Nephron (organoid): ENCODE data around the gene TDRD10.
A peak's percentile ranks its signal among the peaks of the same experiment; 100 is the strongest.

Source experiments
- H3K27ac Mint-ChIP-seq, 3 experiments: 2 replicates each; pipeline ENCODE4 v1.8.0; 2020; ENCODE audit warnings: mixed read lengths in 3 of 3, mild to moderate bottlenecking in 2 of 3, moderate library complexity in 1 of 3
- H3K27me3 Mint-ChIP-seq: 2 replicates; pipeline ENCODE4 v1.8.0; 2021; ENCODE audit warnings: low read depth, mild to moderate bottlenecking, moderate library complexity, mixed read lengths
- H3K36me3 Mint-ChIP-seq: 2 replicates; pipeline ENCODE4 v1.8.0; 2020; ENCODE audit warnings: low read depth, mixed read lengths
- H3K4me1 Mint-ChIP-seq: 2 replicates; pipeline ENCODE4 v1.8.0; 2020; ENCODE audit warnings: mixed read lengths
- H3K4me3 Mint-ChIP-seq, 3 experiments: 2 replicates each; pipeline ENCODE4 v1.8.0; 2020; ENCODE audit warnings: mild to moderate bottlenecking in 3 of 3, mixed read lengths in 3 of 3, moderate library complexity in 2 of 3
- H3K9me3 Mint-ChIP-seq: 2 replicates; pipeline ENCODE4 v1.8.0; 2020; ENCODE audit warnings: mixed read lengths
- CTCF ChIP-seq, 3 experiments: fragments of 200-600 bp; sonication (generic); IDR thresholded peaks; one replicate each; pipeline ENCODE4 v1.5.0; 2021; ENCODE audit warnings: antibody characterized with exemption in 3 of 3; ENCODE audit not compliant: unreplicated experiment in 3 of 3

Gene TDRD10

DNA sequence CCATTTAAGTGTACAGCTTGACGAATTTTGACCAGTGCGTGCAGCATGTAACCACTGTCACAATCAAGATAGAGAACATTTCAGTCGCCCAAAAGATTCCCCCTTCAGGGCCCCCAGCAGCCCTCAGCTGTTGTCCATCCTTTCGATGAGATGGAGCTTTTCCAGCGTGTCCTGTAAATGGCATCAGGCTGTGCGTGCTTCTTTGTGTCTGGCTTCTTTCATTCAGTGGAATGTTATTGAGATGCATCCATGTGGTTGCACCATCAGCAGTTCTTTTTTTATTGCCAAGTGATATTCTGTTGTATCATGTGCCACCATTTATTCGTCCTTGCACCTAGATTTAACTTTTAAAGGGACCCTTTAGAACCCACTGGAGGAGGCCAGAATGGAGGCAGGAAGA lies 34.6 kb downstream of the TDRD10 start:
- H3K36me3 Mint-ChIP-seq = no peaks in the 10 kb centered on the region
- no peak overlapping the region for H3K27ac Mint-ChIP-seq
- no peaks in the 10 kb centered on the region for H3K4me1 Mint-ChIP-seq
- peaks cover 4% of the 10 kb centered on the region for H3K9me3 Mint-ChIP-seq
- H3K4me3 Mint-ChIP-seq = no peak overlapping the region
- peaks cover 46% of the 10 kb centered on the region for H3K27me3 Mint-ChIP-seq
- TF ChIP-seq CTCF (IDR thresholded peaks at IDR 0.05; ENCODE audit: unreplicated experiment in 3 of 3) = no peak

DNA sequence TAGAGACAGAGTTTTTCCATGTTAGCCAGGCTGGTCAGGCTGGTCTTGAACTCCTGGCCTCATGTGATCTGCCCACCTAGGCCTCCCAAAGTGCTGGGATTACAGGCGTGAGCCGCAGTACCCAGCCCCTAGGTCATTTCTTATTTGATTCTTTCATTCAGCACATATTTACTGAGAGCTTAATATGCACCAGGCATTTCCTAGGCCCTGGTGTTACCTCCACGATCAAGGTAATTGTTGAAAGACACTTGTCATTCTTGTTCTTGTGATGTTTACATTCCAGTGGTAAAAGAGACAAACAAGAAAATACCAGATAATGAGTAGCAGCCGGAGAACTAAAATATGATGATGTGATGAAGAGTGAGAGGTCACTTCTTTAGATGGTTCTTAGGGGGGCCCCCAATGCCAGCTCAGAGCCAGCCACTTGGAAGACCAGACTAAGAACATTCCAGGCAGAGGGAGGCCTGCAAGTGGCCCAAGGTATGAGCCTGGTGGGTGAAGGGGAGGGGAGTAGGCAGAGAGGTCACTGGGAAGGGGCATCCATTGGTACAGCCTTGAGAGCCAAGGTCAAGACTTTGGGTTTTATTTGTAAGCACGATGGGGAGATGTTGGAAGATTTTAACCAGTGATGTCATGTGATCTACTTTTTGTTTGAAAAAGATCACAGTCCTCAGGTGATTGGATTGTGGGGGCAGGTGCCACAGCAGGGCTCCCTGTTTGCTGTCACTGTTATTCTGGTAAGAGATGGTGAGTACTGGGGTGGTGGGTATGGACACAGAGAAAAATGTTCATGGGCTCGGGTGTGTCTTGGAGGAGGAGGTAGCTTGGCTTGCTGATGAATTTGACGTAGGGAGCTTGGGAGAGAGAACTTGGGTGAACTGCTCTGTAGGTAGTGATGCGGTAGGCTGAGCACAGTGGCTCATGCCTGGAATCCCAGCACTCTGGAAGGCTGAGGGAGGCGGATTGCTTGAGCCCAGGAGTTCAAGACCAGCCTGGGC lies 37.8 kb downstream of the TDRD10 start:
- TF ChIP-seq CTCF (IDR thresholded peaks at IDR 0.05; ENCODE audit: unreplicated experiment in 3 of 3) = no peak
- Mint-ChIP-seq H3K4me1 (no peaks in the 10 kb centered on the region), H3K4me3 (no peak overlapping the region), H3K9me3 (peaks cover 4% of the 10 kb centered on the region), H3K36me3 (no peaks in the 10 kb centered on the region), H3K27me3 (peaks cover 48% of the 10 kb centered on the region), H3K27ac (no peak overlapping the region)

GRCh38 chr1:154541231-154541630 lies 39.2 kb downstream of the TDRD10 start:
- Mint-ChIP-seq H3K4me3 (no peak overlapping the region), H3K27ac (no peak overlapping the region), H3K36me3 (no peaks in the 10 kb centered on the region), H3K4me1 (no peaks in the 10 kb centered on the region), H3K9me3 (no peaks in the 10 kb centered on the region), H3K27me3 (peaks cover 41% of the 10 kb centered on the region)
- TF ChIP-seq CTCF (IDR thresholded peaks at IDR 0.05; ENCODE audit: unreplicated experiment in 3 of 3) = no peak

DNA sequence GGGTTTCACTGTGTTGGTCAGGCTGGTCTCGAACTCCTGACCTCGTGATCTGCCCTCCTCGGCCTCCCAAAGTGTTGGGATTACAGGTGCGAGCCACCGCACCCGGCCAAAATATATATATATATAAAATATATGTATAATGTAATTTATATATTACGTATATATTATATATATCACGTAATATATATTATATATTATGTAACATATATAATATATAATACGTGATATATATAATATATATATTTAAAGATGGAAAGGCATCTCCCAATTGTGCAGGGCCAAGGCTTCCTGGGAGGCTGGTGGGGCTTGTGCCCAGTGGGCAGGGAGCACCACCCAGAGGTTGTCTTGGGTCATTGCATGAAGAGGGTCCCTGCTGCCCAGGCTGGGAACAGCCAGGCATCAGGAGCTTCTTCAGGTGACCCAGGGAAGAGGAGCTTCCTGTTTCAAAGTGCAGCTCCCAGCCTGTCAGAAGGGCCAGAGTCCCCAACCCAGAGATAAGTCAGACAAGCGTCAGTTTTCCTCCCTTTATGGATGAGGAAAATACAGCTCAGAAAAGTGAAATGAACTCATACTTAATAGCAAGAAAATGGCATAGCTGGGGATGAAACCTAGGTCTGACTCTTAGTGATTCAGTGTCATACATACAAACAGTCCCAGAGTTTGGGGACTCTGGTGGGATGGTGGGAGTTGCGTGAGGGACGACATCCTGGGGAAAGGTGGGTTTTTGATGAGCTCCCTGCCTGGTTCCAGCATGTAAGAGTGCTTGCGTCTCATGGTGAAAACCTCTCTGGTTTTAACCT lies 44.4 kb downstream of the TDRD10 start:
- Mint-ChIP-seq H3K27me3 (peaks cover 14% of the 10 kb centered on the region), H3K4me1 (peaks cover 10% of the 10 kb centered on the region), H3K36me3 (peaks cover 27% of the 10 kb centered on the region), H3K27ac (peak overlapping the region in 1 of 3 experiments; percentile 15), H3K9me3 (no peaks in the 10 kb centered on the region), H3K4me3 (no peak overlapping the region)
- peak; percentile 55 to 69 (median 59) for TF ChIP-seq CTCF (IDR thresholded peaks at IDR 0.05; ENCODE audit: unreplicated experiment in 3 of 3)

DNA sequence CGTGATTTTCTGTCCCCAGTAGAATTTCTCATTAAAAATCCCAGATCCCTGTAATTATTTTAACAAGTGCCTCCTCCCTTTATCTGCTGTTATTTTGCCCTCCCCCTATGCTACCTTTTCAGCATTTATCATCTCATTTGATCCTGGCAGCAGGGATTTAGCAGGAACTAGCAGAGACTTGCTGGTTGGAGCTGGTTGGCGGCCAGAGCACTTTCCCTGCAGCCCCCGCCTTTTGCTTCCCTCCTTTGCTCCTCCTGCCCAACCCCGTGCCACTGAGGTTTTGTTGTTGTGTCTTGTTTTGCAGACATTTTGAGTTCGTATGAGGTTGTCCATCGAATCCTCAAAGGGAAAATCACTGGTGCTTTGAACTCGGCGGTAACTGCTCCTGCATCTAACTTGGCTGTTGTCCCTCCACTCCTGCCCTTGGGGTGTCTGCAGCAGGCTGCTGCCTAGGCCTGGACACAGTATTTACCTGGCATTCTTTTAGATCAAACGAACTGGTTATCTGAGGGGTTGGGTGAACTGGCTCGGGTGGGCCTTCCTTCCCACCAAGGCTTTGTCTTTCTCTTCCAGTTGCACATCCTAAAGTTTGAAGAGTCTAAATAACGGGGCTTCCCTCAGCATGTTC lies 45.2 kb downstream of the TDRD10 start:
- Mint-ChIP-seq H3K9me3 (no peaks in the 10 kb centered on the region), H3K4me3 (no peak overlapping the region), H3K27me3 (peaks cover 6% of the 10 kb centered on the region), H3K4me1 (peaks cover 10% of the 10 kb centered on the region), H3K27ac (no peak overlapping the region), H3K36me3 (peaks cover 32% of the 10 kb centered on the region)
- TF ChIP-seq CTCF (IDR thresholded peaks at IDR 0.05; ENCODE audit: unreplicated experiment in 3 of 3) = no peak
